ENCODE measurements around the gene RNF151.

DNA sequence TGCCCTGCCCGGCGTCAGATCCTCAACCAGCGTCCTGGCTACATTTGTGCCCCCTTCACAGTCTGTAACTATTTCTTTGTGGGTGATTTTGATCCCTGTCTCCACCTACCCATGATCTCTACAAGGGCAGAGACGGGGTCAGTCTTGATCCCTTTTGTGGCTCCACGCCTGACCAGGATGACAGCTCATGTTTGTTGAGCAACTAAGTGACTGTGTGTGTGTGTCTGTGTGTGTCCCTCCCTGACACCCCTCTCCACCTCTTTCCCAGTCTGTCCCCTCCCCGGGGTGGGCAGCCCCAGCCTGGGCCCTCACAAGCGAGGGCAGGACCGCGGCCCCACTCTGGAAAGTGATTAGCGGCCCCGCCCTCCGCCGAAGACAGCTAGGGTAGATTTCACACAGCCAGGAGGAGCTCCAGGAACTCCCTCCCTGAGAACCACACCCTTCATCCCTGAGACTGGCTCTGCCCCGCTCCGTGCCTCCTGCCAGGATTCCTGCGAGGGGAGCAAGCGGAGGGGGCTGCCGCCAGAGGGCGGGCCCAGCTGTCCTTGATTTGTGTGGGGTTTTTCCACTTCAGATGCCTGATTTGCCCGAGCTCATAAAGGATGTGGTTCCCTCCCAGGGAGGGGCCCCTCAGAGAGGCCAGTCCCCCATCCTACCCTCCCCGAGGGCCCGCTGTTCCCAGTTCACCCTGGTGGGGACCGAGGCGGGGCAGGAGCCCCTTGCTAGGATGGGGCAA lies 43.2 kb upstream of the RNF151 start:
- no peak for TF ChIP-seq RARB (CRISPR knock-in tag; IDR thresholded peaks at IDR 0.05)
- no peak for TF ChIP-seq ZNF70 (CRISPR knock-in tag; IDR thresholded peaks at IDR 0.05)
- TF ChIP-seq, protein P1, sequence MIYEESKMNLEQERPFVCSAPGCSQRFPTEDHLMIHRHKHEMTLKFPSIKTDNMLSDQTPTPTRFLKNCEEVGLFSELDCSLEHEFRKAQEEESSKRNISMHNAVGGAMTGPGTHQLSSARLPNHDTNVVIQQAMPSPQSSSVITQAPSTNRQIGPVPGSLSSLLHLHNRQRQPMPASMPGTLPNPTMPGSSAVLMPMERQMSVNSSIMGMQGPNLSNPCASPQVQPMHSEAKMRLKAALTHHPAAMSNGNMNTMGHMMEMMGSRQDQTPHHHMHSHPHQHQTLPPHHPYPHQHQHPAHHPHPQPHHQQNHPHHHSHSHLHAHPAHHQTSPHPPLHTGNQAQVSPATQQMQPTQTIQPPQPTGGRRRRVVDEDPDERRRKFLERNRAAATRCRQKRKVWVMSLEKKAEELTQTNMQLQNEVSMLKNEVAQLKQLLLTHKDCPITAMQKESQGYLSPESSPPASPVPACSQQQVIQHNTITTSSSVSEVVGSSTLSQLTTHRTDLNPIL (CRISPR knock-in tag; IDR thresholded peaks at IDR 0.05; ENCODE audit: low read depth), result no peak
- TF ChIP-seq ZFP3 (CRISPR knock-in tag; IDR thresholded peaks at IDR 0.05), result no peak
- TF ChIP-seq, protein P2, sequence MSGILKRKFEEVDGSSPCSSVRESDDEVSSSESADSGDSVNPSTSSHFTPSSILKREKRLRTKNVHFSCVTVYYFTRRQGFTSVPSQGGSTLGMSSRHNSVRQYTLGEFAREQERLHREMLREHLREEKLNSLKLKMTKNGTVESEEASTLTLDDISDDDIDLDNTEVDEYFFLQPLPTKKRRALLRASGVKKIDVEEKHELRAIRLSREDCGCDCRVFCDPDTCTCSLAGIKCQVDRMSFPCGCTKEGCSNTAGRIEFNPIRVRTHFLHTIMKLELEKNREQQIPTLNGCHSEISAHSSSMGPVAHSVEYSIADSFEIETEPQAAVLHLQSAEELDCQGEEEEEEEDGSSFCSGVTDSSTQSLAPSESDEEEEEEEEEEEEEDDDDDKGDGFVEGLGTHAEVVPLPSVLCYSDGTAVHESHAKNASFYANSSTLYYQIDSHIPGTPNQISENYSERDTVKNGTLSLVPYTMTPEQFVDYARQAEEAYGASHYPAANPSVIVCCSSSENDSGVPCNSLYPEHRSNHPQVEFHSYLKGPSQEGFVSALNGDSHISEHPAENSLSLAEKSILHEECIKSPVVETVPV (CRISPR knock-in tag; IDR thresholded peaks at IDR 0.05), result no peak

All from SK-N-SH treated with all-trans-retinoic acid at 6 μM for 48 hours (cell line).